Measurements from ENCODE around the gene FAM9C. TPM values are rescaled to one million over a fixed set of nuclear protein-coding genes. Genes with fewer than 3 reads are reported as not detected.

Gene FAM9C
- total RNA-seq, 1 experiment from 2014 or later: not detected

DNA sequence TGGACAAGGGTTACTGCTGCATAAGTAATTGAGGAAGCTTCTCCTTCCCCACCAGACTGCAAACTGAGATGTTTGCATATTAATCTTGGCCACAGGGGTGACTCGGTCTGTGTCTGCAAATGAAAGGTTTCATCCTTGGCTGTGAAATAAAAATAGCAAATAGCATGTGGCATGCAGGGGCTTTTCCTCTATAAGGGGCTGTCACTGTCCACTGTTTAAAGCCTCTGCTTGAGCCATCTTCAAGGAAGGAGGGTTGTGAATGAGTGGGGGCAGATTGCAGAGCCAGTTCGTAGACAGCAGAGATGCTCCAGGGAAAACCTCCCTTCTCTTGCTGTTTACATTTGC is 36.3 kb downstream of the FAM9C start:
- no peak overlapping the region for H3K4me3 ChIP-seq (replicated peaks in 1 of 2; ENCODE audit: low read depth in 1 of 2, low read length in 2 of 2)
- ATAC-seq (no peak), DNase-seq (ENCODE audit: low read depth, low spot score) (no peak)
- no peaks in the 10 kb centered on the region for H3K79me2 ChIP-seq (ENCODE audit: insufficient read depth, low read length)
- TF ChIP-seq ELF1 (IDR thresholded peaks at IDR 0.05; ENCODE audit: borderline replicate concordance, low read depth) (no peak), EZH2phosphoT487 (IDR thresholded peaks at IDR 0.05; ENCODE audit: borderline replicate concordance) (no peak), FOSL1 (IDR thresholded peaks at IDR 0.05; ENCODE audit: low read depth) (no peak), TCF7L2 (IDR thresholded peaks at IDR 0.05; ENCODE audit: borderline replicate concordance, extremely low read depth, insufficient read depth, insufficient read length) (no peak), POLR2A (IDR thresholded peaks at IDR 0.05; ENCODE audit: borderline replicate concordance, extremely low read depth, insufficient read depth, insufficient read length) (no peak), SRF (IDR thresholded peaks at IDR 0.05; ENCODE audit: low read depth) (no peak)
- TF ChIP-seq, protein P1, sequence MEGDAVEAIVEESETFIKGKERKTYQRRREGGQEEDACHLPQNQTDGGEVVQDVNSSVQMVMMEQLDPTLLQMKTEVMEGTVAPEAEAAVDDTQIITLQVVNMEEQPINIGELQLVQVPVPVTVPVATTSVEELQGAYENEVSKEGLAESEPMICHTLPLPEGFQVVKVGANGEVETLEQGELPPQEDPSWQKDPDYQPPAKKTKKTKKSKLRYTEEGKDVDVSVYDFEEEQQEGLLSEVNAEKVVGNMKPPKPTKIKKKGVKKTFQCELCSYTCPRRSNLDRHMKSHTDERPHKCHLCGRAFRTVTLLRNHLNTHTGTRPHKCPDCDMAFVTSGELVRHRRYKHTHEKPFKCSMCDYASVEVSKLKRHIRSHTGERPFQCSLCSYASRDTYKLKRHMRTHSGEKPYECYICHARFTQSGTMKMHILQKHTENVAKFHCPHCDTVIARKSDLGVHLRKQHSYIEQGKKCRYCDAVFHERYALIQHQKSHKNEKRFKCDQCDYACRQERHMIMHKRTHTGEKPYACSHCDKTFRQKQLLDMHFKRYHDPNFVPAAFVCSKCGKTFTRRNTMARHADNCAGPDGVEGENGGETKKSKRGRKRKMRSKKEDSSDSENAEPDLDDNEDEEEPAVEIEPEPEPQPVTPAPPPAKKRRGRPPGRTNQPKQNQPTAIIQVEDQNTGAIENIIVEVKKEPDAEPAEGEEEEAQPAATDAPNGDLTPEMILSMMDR (IDR thresholded peaks at IDR 0.05 in 2 of 3, conservative IDR thresholded peaks at IDR 0.05 in 1 of 3; ENCODE audit: borderline replicate concordance in 1 of 3, insufficient read depth in 1 of 3, low read depth in 2 of 3, low read length in 2 of 3): no peak
- TF ChIP-seq, protein P2, sequence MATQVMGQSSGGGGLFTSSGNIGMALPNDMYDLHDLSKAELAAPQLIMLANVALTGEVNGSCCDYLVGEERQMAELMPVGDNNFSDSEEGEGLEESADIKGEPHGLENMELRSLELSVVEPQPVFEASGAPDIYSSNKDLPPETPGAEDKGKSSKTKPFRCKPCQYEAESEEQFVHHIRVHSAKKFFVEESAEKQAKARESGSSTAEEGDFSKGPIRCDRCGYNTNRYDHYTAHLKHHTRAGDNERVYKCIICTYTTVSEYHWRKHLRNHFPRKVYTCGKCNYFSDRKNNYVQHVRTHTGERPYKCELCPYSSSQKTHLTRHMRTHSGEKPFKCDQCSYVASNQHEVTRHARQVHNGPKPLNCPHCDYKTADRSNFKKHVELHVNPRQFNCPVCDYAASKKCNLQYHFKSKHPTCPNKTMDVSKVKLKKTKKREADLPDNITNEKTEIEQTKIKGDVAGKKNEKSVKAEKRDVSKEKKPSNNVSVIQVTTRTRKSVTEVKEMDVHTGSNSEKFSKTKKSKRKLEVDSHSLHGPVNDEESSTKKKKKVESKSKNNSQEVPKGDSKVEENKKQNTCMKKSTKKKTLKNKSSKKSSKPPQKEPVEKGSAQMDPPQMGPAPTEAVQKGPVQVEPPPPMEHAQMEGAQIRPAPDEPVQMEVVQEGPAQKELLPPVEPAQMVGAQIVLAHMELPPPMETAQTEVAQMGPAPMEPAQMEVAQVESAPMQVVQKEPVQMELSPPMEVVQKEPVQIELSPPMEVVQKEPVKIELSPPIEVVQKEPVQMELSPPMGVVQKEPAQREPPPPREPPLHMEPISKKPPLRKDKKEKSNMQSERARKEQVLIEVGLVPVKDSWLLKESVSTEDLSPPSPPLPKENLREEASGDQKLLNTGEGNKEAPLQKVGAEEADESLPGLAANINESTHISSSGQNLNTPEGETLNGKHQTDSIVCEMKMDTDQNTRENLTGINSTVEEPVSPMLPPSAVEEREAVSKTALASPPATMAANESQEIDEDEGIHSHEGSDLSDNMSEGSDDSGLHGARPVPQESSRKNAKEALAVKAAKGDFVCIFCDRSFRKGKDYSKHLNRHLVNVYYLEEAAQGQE (IDR thresholded peaks at IDR 0.05; ENCODE audit: low read depth): no peak
- H3K4me2 ChIP-seq (ENCODE audit: low read length): no peak overlapping the region
- no peak overlapping the region for H2AFZ ChIP-seq (ENCODE audit: low read depth, low read length, poor library complexity, severe bottlenecking)
- H3K9me2 ChIP-seq (ENCODE audit: insufficient read depth): no peaks in the 10 kb centered on the region
- intact Hi-C loops (cut with micrococcal nuclease): no loop called here
- H4K20me1 ChIP-seq (ENCODE audit: insufficient read depth): no peaks in the 10 kb centered on the region
- BruUV-seq (replicated peaks): no TSS peak
- POLR2A ChIA-PET: no interaction called here
- no peaks in the 10 kb centered on the region; a peak in 1 of 4 replicates for H3K4me1 ChIP-seq (ENCODE audit: control insufficient read depth in 1 of 2, insufficient read depth in 2 of 2, low read length in 2 of 2)
- no peak overlapping the region for H3K9ac ChIP-seq (ENCODE audit: low read length)
- no peaks in the 10 kb centered on the region for H3K9me3 ChIP-seq (ENCODE audit: control insufficient read depth in 1 of 2, insufficient read depth in 1 of 2, low read depth in 1 of 2, low read length in 2 of 2)
- H3K36me3 ChIP-seq (ENCODE audit: control insufficient read depth in 1 of 2, insufficient read depth in 2 of 2, low read length in 2 of 2): no peaks in the 10 kb centered on the region
- RAD21 ChIA-PET (ENCODE audit: low non-redundant PET in 1 of 2, low total read pairs in 2 of 2, uncharacterized antibody in 2 of 2, unreplicated experiment in 2 of 2): no interaction called here
- no peak overlapping the region for H3K27ac ChIP-seq (ENCODE audit: low read depth, low read length)
- no peaks in the 10 kb centered on the region for H3K27me3 ChIP-seq (ENCODE audit: insufficient read depth, low read length)
- CTCF ChIA-PET: no interaction called here
